Cardiac muscle cell (in vitro differentiated cells and primary cell): ENCODE data around the gene APOB. TPM values are rescaled to one million over a fixed set of nuclear protein-coding genes. Genes with fewer than 3 reads are reported as not detected.

ENCODE experiments used
- DNase-seq, 2 donors: peaks; one replicate each; pipeline versions ENCODE4 v3.0.0 to v3.0.0-alpha.2; 2010 to 2017; ENCODE audit warnings: low read depth in 1 of 2, low spot score in 1 of 2
- H3K27ac ChIP-seq: fragments of 200-600 bp; sonication (generic); 2 replicates; pipeline ENCODE4 v1.5.1; 2016
- H3K27me3 ChIP-seq: fragments of 200-600 bp; sonication (generic); 2 replicates; pipeline ENCODE4 v1.6.0; 2016; ENCODE audit warnings: control low read depth
- H3K36me3 ChIP-seq: fragments of 200-600 bp; sonication (generic); 2 replicates; pipeline ENCODE4 v1.5.1; 2016; ENCODE audit warnings: control low read depth
- H3K4me1 ChIP-seq: fragments of 200-600 bp; sonication (generic); 2 replicates; pipeline ENCODE4 v1.8.1; 2017; ENCODE audit warnings: low read depth, mild to moderate bottlenecking, mixed run types
- H3K4me3 ChIP-seq: fragments of 200-600 bp; sonication (generic); 2 replicates; pipeline ENCODE4 v1.5.1; 2016; ENCODE audit warnings: mild to moderate bottlenecking
- H3K9me3 ChIP-seq: fragments of 200-600 bp; sonication (generic); 2 replicates; pipeline ENCODE4 v1.5.1; 2017; ENCODE audit warnings: low read depth, mild to moderate bottlenecking, control low read depth
- CTCF ChIP-seq: IDR thresholded peaks from 2 replicates; pipeline ENCODE4 v1.5.1; 2012; ENCODE audit warnings: low read depth, mild to moderate bottlenecking, low read length
- polyA plus RNA-seq: library from polyadenylated mRNA; unstranded; fragments of >200 nt; fragmentation: Nextera tagmentation; extraction: Ambion mirVana; gene quantifications from 2 replicates; pipeline ENCODE4 v1.2.1, GENCODE V29; 2016
- total RNA-seq: library from RNA; depleted of rRNA; stranded (reverse); fragments of >200 nt; gene quantifications from 2 replicates; pipeline ENCODE4 v1.2.3, GENCODE V29; 2016

APOB gene
- total and polyA plus RNA-seq, 2 experiments from 2014 or later = 0.15 to 0.26 TPM

- no peak for TF ChIP-seq CTCF
- peaks cover 3% of the 10 kb centered on the region for H3K27me3 ChIP-seq
- no peak for DNase-seq
- no peak overlapping the region for H3K4me3 ChIP-seq
- H3K36me3 ChIP-seq = no peaks in the 10 kb centered on the region
- H3K9me3 ChIP-seq = no peaks in the 10 kb centered on the region
- H3K4me1 ChIP-seq = no peaks in the 10 kb centered on the region
- no peak overlapping the region for H3K27ac ChIP-seq
These were observed 17.2 kb downstream of the APOB start for GRCh38 chr2:21026479-21027282.

GRCh38 chr2:21025690-21026478 is 18.0 kb downstream of the APOB start:
- H3K4me1 ChIP-seq = no peaks in the 10 kb centered on the region
- H3K36me3 ChIP-seq = no peaks in the 10 kb centered on the region
- peaks cover 3% of the 10 kb centered on the region for H3K27me3 ChIP-seq
- no peak overlapping the region for H3K27ac ChIP-seq
- no peak for DNase-seq
- no peaks in the 10 kb centered on the region for H3K9me3 ChIP-seq
- TF ChIP-seq CTCF = no peak
- H3K4me3 ChIP-seq = no peak overlapping the region

- peaks cover 3% of the 10 kb centered on the region for H3K27me3 ChIP-seq
- no peak for TF ChIP-seq CTCF
- no peak overlapping the region for H3K27ac ChIP-seq
- H3K4me1 ChIP-seq = no peaks in the 10 kb centered on the region
- H3K36me3 ChIP-seq = no peaks in the 10 kb centered on the region
- H3K9me3 ChIP-seq = no peaks in the 10 kb centered on the region
- no peak overlapping the region for H3K4me3 ChIP-seq
- DNase-seq = no peak
These were observed 19.0 kb downstream of the APOB start for GRCh38 chr2:21024722-21025389.

DNA sequence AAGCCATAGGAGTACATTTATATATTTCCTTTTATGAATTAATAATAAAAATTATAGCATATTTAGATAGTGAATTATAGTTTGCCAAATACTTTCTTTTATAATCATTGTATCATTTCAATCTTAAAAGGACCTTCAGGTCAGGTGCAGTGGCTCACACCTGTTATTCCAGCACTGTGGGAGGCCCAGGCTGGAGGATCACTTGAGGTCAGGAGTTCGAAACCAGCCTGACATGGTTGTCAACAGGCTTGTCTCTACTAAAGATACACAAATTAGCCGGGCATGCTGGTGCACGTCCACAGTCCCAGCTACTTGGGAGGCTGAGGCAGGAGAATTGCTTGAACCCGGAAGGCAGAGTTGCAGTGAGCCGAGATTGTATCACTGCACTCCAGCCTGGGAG is 19.7 kb downstream of the APOB start:
- no peaks in the 10 kb centered on the region for H3K4me1 ChIP-seq
- H3K4me3 ChIP-seq = no peak overlapping the region
- H3K9me3 ChIP-seq = no peaks in the 10 kb centered on the region
- H3K27me3 ChIP-seq = peaks cover 3% of the 10 kb centered on the region
- no peaks in the 10 kb centered on the region for H3K36me3 ChIP-seq
- DNase-seq = no peak
- no peak overlapping the region for H3K27ac ChIP-seq
- no peak for TF ChIP-seq CTCF

DNA sequence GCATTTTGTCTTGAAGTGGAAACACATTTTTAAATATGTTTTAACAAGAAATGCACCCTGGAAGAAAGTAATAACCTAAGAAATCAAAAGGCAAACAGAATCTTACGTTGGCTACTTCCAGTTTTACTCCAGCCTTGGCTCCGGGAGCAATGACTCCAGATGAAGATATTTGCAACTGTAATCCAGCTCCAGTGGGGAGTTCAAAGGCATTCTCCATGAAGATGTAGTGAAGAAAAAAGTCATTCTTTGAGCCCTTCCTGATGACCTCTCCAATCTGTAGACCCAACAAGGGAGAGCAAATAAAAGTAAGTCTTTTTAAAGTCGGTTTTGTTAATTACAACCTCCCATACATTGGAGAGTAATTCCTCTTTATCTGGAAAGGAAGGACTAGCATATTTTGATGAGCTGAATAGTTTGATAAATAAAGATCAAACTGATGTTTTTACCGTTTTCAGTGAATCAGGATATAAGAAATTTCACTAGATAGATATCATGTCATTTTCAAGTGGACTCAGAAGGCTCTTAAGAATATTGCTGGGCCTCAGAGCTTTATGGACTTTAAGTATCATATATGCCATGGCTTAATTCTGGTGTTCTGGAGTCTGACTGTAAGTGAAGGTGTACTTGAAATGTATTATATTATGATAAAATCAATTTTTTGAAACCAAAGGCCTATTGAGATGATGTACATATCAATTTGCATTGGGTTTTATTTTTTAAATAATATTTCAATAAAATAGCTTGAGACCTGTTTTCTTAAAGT is 20.3 kb downstream of the APOB start:
- Histone ChIP-seq H3K9me3 (no peaks in the 10 kb centered on the region), H3K27me3 (peaks cover 3% of the 10 kb centered on the region), H3K4me3 (no peak overlapping the region), H3K4me1 (no peaks in the 10 kb centered on the region), H3K27ac (no peak overlapping the region), H3K36me3 (no peaks in the 10 kb centered on the region)
- no peak for TF ChIP-seq CTCF
- DNase-seq = no peak
